ENCODE measurements around the gene SLC7A1. TPM values are rescaled to one million over a fixed set of nuclear protein-coding genes. Genes with fewer than 3 reads are reported as not detected.

SLC7A1 gene
- total and polyA plus RNA-seq, 2 experiments from 2014 or later, result 6.0 to 13.6 TPM

- no peaks in the 10 kb centered on the region for H3K27me3 ChIP-seq
- TF ChIP-seq, protein P1, sequence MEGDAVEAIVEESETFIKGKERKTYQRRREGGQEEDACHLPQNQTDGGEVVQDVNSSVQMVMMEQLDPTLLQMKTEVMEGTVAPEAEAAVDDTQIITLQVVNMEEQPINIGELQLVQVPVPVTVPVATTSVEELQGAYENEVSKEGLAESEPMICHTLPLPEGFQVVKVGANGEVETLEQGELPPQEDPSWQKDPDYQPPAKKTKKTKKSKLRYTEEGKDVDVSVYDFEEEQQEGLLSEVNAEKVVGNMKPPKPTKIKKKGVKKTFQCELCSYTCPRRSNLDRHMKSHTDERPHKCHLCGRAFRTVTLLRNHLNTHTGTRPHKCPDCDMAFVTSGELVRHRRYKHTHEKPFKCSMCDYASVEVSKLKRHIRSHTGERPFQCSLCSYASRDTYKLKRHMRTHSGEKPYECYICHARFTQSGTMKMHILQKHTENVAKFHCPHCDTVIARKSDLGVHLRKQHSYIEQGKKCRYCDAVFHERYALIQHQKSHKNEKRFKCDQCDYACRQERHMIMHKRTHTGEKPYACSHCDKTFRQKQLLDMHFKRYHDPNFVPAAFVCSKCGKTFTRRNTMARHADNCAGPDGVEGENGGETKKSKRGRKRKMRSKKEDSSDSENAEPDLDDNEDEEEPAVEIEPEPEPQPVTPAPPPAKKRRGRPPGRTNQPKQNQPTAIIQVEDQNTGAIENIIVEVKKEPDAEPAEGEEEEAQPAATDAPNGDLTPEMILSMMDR (IDR thresholded peaks at IDR 0.05; ENCODE audit: low read depth, low read length), result peak; percentile 99
- DNase-seq (ENCODE audit: low read depth in 1 of 2, low spot score in 1 of 2), result peak; percentile 69 to 79
Measured at GRCh38 chr13:29472332-29472961, 123.0 kb downstream of the SLC7A1 start.

DNA sequence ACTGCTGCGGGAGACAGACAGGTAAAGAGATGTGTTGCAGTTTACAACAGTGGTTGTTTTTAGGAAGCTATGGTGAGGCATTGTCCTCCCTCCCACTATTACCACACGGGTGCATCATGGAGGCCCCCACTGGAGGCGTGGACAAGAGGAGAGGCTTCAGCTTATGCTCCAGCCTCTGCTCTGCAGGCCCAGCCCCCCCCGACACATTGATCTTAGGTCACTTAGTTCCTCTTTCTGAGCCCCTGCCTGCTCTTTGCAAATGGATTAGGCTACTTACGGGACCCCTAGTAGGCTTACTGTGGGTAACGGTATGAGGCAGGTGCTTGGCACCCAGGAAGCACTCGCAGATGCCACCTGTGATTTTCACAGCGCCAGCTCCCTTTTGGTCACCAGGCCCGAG is 123.9 kb downstream of the SLC7A1 start:
- Histone ChIP-seq H3K27me3 (no peaks in the 10 kb centered on the region), H3K4me3 (no peak overlapping the region), H3K36me3 (no peaks in the 10 kb centered on the region), H3K9me3 (ENCODE audit: low read depth) (no peaks in the 10 kb centered on the region), H3K27ac (no peak overlapping the region), H3K4me1 (ENCODE audit: low read depth) (no peaks in the 10 kb centered on the region)
- TF ChIP-seq, protein P1 (IDR thresholded peaks at IDR 0.05; ENCODE audit: low read depth, low read length), result no peak
- DNase-seq (ENCODE audit: low read depth in 1 of 2, low spot score in 1 of 2), result no peak

More at GRCh38 chr13:29472332-29472961, 123.0 kb downstream of the SLC7A1 start:
- Histone ChIP-seq H3K4me1 (ENCODE audit: low read depth) (no peaks in the 10 kb centered on the region), H3K27ac (no peak overlapping the region), H3K9me3 (ENCODE audit: low read depth) (no peaks in the 10 kb centered on the region), H3K4me3 (no peak overlapping the region), H3K36me3 (no peaks in the 10 kb centered on the region)

DNA sequence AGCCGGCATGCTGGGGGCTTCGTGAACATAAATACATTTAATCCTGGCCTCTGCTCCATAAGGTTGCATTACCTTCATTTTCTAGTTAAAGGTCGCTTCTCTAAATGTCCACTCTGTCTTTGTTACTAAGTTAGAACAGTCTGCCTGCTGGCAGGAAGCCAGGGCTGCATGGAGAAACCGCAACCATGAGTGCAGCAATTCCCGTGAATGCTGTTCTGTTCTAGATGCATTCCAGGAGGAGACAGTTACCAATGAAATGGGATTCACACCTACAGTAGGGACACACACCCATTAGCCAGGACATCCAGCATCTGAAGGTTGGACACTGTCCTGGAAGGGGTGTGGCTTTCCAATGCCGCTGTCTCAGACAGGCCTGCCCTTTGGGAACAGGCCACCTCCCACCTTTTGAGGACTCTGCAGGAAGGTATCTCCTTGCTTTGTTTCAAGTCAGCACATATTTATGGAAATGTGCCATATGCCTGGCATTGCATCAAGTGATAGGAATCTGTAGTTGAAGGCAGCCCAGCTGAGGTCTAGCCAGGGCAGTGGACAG is 129.7 kb downstream of the SLC7A1 start:
- Histone ChIP-seq H3K4me3 (no peak overlapping the region), H3K36me3 (no peaks in the 10 kb centered on the region), H3K9me3 (ENCODE audit: low read depth) (no peaks in the 10 kb centered on the region), H3K27me3 (no peaks in the 10 kb centered on the region), H3K27ac (peak overlapping the region; percentile 44), H3K4me1 (ENCODE audit: low read depth) (peaks cover 24% of the 10 kb centered on the region)
- TF ChIP-seq, protein P1 (IDR thresholded peaks at IDR 0.05; ENCODE audit: low read depth, low read length), result no peak
- DNase-seq (ENCODE audit: low read depth in 1 of 2, low spot score in 1 of 2), result peak; percentile 32 to 73

DNA sequence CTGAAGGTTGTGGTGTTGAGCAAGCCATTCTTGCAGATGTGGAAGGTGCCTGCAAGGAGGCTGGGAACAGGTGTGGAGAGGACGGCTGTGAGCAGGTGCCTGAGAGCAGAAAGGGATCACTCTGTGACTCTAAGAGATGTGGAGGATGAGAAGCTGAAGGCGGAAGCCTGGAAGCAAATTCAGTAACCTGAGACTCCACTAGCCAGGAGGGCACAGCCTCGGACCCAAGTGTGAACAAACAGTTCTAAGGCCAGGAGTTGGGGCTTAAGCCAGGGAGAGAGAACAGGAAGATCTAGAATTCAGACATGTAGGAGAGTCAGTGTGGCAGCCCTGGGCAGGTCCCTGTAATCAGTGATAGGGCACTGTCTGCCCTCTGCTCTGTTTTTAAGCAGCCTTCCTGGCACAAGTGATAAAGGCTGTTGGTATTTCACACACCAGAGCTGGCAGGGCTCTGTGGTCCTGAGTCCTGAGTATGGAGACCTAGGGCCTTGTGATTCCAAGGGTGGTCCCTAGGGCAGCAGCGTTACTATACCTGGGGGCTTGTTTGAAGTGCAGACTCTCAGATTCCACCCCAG is 131.3 kb downstream of the SLC7A1 start:
- Histone ChIP-seq H3K27me3 (no peaks in the 10 kb centered on the region), H3K36me3 (no peaks in the 10 kb centered on the region), H3K9me3 (ENCODE audit: low read depth) (no peaks in the 10 kb centered on the region), H3K27ac (peak overlapping the region; percentile 11), H3K4me1 (ENCODE audit: low read depth) (peaks cover 24% of the 10 kb centered on the region), H3K4me3 (no peak overlapping the region)
- TF ChIP-seq, protein P1 (IDR thresholded peaks at IDR 0.05; ENCODE audit: low read depth, low read length), result no peak
- no peak for DNase-seq (ENCODE audit: low read depth in 1 of 2, low spot score in 1 of 2)

DNA sequence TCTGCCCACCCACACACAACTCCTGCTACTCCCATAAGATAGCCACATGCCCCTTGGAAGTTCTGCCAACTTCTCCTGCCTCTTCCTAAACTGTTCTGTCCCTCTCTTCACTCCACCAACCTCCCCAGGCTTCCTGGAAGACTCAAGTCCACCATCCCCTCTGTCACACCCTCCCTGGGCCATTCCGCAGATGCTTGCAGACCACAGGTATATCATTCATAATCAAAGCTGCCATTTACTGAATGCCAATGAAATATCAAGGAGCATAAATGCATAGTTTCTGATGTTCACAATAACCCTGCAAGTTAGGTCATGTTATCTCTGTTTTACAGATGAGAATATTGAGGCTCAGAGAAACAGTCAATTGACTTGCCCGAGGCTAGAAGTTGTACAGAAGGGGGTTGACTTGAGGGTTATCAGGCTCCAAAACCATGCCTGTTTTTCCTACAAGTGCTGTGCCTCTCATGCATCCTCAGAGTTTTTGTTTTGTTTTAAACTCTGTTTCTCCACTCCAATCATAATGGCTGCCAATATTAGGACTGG is 135.6 kb downstream of the SLC7A1 start:
- TF ChIP-seq, protein P1 (IDR thresholded peaks at IDR 0.05; ENCODE audit: low read depth, low read length), result no peak
- H3K9me3 ChIP-seq (ENCODE audit: low read depth), result no peaks in the 10 kb centered on the region
- no peak for DNase-seq (ENCODE audit: low read depth in 1 of 2, low spot score in 1 of 2)
- no peak overlapping the region for H3K4me3 ChIP-seq
- H3K4me1 ChIP-seq (ENCODE audit: low read depth), result peaks cover 12% of the 10 kb centered on the region
- no peak overlapping the region for H3K27ac ChIP-seq
- no peaks in the 10 kb centered on the region for H3K36me3 ChIP-seq
- no peaks in the 10 kb centered on the region for H3K27me3 ChIP-seq

Measured in cardiac muscle cell (in vitro differentiated cells and primary cell).